Parathyroid adenoma (tissue), 2 donors: Measurements from ENCODE around the gene FRAS1.

Source experiments
- H2AFZ ChIP-seq: fragments of 300-600 bp; sonication (generic); one replicate; pipeline ENCODE4 v1.7.0; 2017; ENCODE audit warnings: antibody characterized with exemption, mild to moderate bottlenecking
- H3K27ac ChIP-seq: fragments of 300-600 bp; sonication (generic); one replicate; pipeline ENCODE4 v1.7.0; 2017
- H3K27me3 ChIP-seq: fragments of 300-600 bp; sonication (generic); one replicate; pipeline ENCODE4 v1.7.0; 2017; ENCODE audit warnings: low read length; ENCODE audit not compliant: control insufficient read depth, insufficient read depth
- H3K36me3 ChIP-seq: fragments of 300-600 bp; sonication (generic); one replicate; pipeline ENCODE4 v1.7.0; 2017; ENCODE audit warnings: low read length; ENCODE audit not compliant: control insufficient read depth, insufficient read depth
- H3K4me1 ChIP-seq: fragments of 300-600 bp; sonication (generic); one replicate; pipeline ENCODE4 v1.7.0; 2017; ENCODE audit warnings: control low read depth
- H3K4me2 ChIP-seq: fragments of 300-600 bp; sonication (generic); one replicate; pipeline ENCODE4 v1.7.0; 2017; ENCODE audit warnings: low read length
- H3K4me3 ChIP-seq: fragments of 300-600 bp; sonication (generic); one replicate; pipeline ENCODE4 v1.7.0; 2017; ENCODE audit warnings: low read depth, low read length
- H3K79me2 ChIP-seq: fragments of 300-600 bp; sonication (generic); one replicate; pipeline ENCODE4 v1.7.0; 2017; ENCODE audit warnings: control low read depth
- H3K9ac ChIP-seq: fragments of 300-600 bp; sonication (generic); one replicate; pipeline ENCODE4 v1.7.0; 2017; ENCODE audit warnings: mild to moderate bottlenecking
- H3K9me3 ChIP-seq: fragments of 300-600 bp; sonication (generic); one replicate; pipeline ENCODE4 v1.7.0; 2017; ENCODE audit warnings: low read length; ENCODE audit not compliant: control insufficient read depth
- TF ChIP-seq, protein P1 (sequence below): fragments of 300-600 bp; sonication (generic); IDR thresholded peaks from one replicate; pipeline ENCODE4 v1.7.0; 2017; ENCODE audit warnings: antibody characterized with exemption, mild to moderate bottlenecking
- donor health status: primary hyperparathyroidism.

The FRAS1 gene

DNA sequence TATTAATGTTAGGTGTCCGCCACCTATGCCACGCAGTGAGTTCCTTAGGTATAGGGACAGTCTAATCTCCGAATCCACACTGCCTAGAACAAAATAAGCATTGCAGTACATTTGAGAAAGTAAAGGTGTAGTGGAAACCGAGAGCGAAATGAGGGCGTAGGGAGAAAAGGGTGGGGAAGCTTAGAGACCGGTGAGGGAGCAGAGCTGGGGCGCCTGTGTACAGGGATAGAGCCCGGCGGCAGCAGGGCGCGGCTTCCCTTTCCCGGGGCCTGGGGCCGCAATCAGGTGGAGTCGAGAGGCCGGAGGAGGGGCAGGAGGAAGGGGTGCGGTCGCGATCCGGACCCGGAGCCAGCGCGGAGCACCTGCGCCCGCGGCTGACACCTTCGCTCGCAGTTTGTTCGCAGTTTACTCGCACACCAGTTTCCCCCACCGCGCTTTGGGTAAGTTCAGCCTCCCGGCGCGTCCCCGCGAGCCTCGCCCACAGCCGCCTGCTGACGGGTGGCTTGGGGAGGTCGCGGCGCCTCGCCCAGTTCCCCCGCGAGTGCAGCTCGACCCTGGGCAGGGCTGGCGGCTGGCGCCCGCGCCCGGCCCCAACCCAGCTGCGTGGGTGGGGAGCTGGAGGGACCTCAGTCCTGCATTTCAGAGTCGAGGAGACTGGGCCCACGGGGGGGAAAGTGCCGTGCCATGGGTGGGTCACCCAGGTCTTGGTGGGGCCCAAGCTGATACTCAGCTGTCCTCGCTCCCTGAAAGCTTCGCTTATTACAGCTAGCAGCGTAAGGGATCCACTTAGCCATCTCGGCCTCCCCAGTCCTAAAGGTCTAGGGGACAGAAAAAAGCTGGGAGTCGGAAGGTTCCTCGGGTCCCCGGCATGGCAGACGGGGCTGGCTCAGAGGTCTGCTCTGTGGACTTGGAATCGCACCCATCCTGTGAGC lies 494.6 kb downstream of the FRAS1 start, which contains the start of gene ANXA3:
Gene ANXA3 (plus strand): TSS at position 351 of the 932 bp plus-strand sequence. CDS start 2,704 bp downstream, outside the sequence.
- Histone ChIP-seq H3K4me2 (peak within 1 kb of the TSS; percentile 78), H3K36me3 (no peaks in the 10 kb centered on the region), H2AFZ (peak within 1 kb of the TSS; percentile 86), H3K9ac (no peak within 1 kb of the TSS), H3K4me3 (peak within 1 kb of the TSS; percentile 57), H3K79me2 (no peaks in the 10 kb centered on the region), H3K27ac (peak within 1 kb of the TSS; percentile 81), H3K27me3 (no peaks in the 10 kb centered on the region), H3K4me1 (no peaks in the 10 kb centered on the region), H3K9me3 (no peaks in the 10 kb centered on the region)
- TF ChIP-seq, protein P1, sequence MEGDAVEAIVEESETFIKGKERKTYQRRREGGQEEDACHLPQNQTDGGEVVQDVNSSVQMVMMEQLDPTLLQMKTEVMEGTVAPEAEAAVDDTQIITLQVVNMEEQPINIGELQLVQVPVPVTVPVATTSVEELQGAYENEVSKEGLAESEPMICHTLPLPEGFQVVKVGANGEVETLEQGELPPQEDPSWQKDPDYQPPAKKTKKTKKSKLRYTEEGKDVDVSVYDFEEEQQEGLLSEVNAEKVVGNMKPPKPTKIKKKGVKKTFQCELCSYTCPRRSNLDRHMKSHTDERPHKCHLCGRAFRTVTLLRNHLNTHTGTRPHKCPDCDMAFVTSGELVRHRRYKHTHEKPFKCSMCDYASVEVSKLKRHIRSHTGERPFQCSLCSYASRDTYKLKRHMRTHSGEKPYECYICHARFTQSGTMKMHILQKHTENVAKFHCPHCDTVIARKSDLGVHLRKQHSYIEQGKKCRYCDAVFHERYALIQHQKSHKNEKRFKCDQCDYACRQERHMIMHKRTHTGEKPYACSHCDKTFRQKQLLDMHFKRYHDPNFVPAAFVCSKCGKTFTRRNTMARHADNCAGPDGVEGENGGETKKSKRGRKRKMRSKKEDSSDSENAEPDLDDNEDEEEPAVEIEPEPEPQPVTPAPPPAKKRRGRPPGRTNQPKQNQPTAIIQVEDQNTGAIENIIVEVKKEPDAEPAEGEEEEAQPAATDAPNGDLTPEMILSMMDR = no peak

DNA sequence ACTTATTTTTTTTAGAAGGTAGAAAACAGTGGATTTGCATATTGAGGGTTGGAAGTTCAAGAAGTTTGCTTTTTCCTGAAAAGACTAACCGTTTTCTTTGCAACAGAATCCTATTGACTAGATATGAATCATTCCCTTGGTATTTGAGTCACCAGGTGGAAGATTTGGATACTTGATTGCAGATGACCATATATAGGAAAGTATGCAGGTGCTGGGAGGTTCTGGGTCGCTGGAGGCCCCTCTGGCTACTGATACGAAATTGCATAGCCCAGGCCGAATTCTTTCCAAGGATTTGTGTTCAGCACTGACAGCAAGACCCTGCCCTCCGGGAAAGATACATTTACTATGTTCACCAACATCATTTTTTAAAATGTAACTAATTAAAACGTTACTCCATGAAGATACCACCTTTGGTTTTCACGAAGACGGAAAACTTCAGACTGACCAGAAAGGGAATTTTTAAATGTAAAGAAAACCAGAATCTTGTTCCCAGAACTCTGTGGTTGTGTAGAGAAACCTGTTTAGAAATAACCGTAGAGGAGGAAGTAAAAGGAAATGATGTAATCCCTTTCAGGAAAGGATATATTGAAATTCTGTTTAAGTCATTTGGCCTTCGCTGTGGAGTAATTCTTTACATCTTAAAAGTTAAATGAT lies 495.4 kb downstream of the FRAS1 start:
- H2AFZ ChIP-seq = peak overlapping the region; percentile 86

DNA sequence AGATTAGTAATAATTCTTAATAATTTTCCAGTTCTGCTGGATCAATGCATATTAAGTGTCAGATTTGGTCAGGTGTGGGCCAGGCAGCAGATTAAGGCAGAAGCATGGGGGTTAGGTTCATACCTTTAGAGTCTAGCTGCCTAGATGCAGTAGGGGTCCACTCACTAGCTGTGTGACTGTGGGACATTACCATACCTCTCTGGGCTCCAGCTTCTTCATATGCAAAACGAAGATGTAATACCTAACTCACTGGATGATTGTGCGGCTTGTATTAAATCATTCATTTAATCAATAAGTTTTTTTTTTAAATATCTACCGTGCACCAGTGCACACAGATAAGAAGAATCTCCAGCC lies 495.9 kb downstream of the FRAS1 start:
- Histone ChIP-seq H3K9me3 (no peaks in the 10 kb centered on the region), H3K27me3 (no peaks in the 10 kb centered on the region), H2AFZ (no peak overlapping the region), H3K79me2 (no peaks in the 10 kb centered on the region), H3K4me3 (peak overlapping the region; percentile 23), H3K36me3 (no peaks in the 10 kb centered on the region), H3K4me2 (no peak overlapping the region), H3K4me1 (no peaks in the 10 kb centered on the region), H3K27ac (peak overlapping the region; percentile 81), H3K9ac (no peak overlapping the region)
- TF ChIP-seq, protein P1 = no peak

More for the DNA sequence above, 495.4 kb downstream of the FRAS1 start:
- H3K79me2 ChIP-seq = no peaks in the 10 kb centered on the region
- H3K4me3 ChIP-seq = peak overlapping the region; percentile 57
- no peaks in the 10 kb centered on the region for H3K27me3 ChIP-seq
- TF ChIP-seq, protein P1 = no peak
- H3K27ac ChIP-seq = peak overlapping the region; percentile 81
- peak overlapping the region; percentile 78 for H3K4me2 ChIP-seq
- H3K36me3 ChIP-seq = no peaks in the 10 kb centered on the region
- H3K9me3 ChIP-seq = no peaks in the 10 kb centered on the region
- H3K4me1 ChIP-seq = no peaks in the 10 kb centered on the region
- H3K9ac ChIP-seq = no peak overlapping the region

DNA sequence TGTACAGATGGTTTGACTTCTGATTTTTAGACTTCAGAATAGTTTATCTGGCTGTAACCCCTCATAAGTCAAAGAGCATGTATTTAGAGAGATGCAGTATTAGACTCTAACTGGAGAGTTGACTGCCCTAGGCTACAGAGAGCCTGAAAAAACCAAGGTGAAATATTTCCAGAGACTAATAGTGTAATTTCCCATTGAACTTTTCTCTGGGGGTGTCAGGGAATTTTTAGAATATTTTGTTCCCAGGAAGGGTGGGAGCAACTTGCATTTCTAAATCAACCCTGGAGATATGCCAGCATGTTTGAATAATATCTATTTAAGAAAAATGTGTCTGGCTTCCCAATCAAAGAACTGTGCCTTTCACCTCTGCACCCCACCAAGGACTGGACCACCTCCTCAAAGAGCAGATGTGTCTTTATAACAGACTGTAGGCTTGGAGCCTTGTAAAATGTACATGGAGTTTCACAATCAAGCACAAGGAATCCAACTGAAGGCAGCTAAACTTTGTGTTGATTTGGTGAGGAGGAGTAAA lies 496.5 kb downstream of the FRAS1 start:
- Histone ChIP-seq H3K4me3 (no peak overlapping the region), H2AFZ (peak overlapping the region; percentile 33), H3K36me3 (no peaks in the 10 kb centered on the region), H3K27me3 (no peaks in the 10 kb centered on the region), H3K27ac (no peak overlapping the region), H3K9ac (no peak overlapping the region), H3K4me2 (no peak overlapping the region), H3K79me2 (no peaks in the 10 kb centered on the region), H3K9me3 (no peaks in the 10 kb centered on the region), H3K4me1 (no peaks in the 10 kb centered on the region)
- TF ChIP-seq, protein P1 = no peak
